GM23338 (cell line): Measurements from ENCODE around the gene SLC32A1. TPM values are rescaled to one million over a fixed set of nuclear protein-coding genes. Genes with fewer than 3 reads are reported as not detected.

ENCODE experiments used
- ATAC-seq: fragments of 200-7000 bp; cut with Tn5 transposase; 3 replicates; pipeline ENCODE4 v1.9.1; 2020
- DNase-seq: peaks from one replicate; pipeline ENCODE4 v3.0.0-alpha.2; 2015; ENCODE audit warnings: low spot score
- H2AFZ ChIP-seq: fragments of 200-600 bp; sonication (generic); 2 replicates; pipeline ENCODE4 v1.8.0; 2016; ENCODE audit warnings: antibody characterized with exemption, mild to moderate bottlenecking, moderate library complexity
- H3F3A ChIP-seq: fragments of 200-600 bp; sonication (generic); replicated peaks from 2 replicates; pipeline ENCODE4 v1.8.0; 2017; ENCODE audit warnings: antibody characterized with exemption, mixed run types, low read depth
- H3K27ac ChIP-seq: fragments of 200-600 bp; sonication (generic); 2 replicates; pipeline ENCODE4 v1.6.1; 2016; ENCODE audit warnings: low read depth
- H3K27me3 ChIP-seq: fragments of 200-600 bp; sonication (generic); 2 replicates; pipeline ENCODE4 v1.8.0; 2016; ENCODE audit warnings: mild to moderate bottlenecking, mixed run types, moderate library complexity; ENCODE audit not compliant: insufficient read depth
- H3K36me3 ChIP-seq: fragments of 200-600 bp; sonication (generic); 2 replicates; pipeline ENCODE4 v1.8.0; 2016; ENCODE audit warnings: mild to moderate bottlenecking; ENCODE audit not compliant: insufficient read depth
- H3K4me1 ChIP-seq: fragments of 200-600 bp; sonication (generic); 2 replicates; pipeline ENCODE4 v1.8.0; 2016; ENCODE audit warnings: mild to moderate bottlenecking, moderate library complexity; ENCODE audit not compliant: insufficient read depth
- H3K4me2 ChIP-seq: fragments of 200-600 bp; sonication (generic); 2 replicates; pipeline ENCODE4 v1.7.1; 2017; ENCODE audit warnings: mixed run types
- H3K4me3 ChIP-seq: fragments of 200-600 bp; sonication (generic); 2 replicates; pipeline ENCODE4 v1.6.1; 2016; ENCODE audit warnings: mixed run types
- H3K79me2 ChIP-seq: fragments of 200-600 bp; sonication (generic); replicated peaks from 2 replicates; pipeline ENCODE4 v1.8.0; 2017; ENCODE audit warnings: mild to moderate bottlenecking; ENCODE audit not compliant: insufficient read depth
- H3K9me2 ChIP-seq: fragments of 200-600 bp; sonication (generic); 2 replicates; pipeline ENCODE4 v1.8.0; 2017; ENCODE audit not compliant: insufficient read depth
- H4K20me1 ChIP-seq: fragments of 200-600 bp; sonication (generic); replicated peaks from 2 replicates; pipeline ENCODE4 v1.8.0; 2017; ENCODE audit warnings: mild to moderate bottlenecking; ENCODE audit not compliant: insufficient read depth
- H3K27ac Mint-ChIP-seq: 2 replicates; pipeline ENCODE4 v1.8.0; 2020; ENCODE audit warnings: inconsistent platforms, mild to moderate bottlenecking, moderate library complexity, mixed read lengths
- H3K27me3 Mint-ChIP-seq: 3 replicates; pipeline ENCODE4 v1.8.0; 2022; ENCODE audit warnings: low read depth, mild to moderate bottlenecking, moderate library complexity, mixed read lengths, inconsistent platforms; ENCODE audit not compliant: insufficient read depth, poor library complexity
- H3K36me3 Mint-ChIP-seq: 3 replicates; pipeline ENCODE4 v1.8.0; 2021; ENCODE audit warnings: low read depth, mild to moderate bottlenecking, inconsistent platforms, moderate library complexity, mixed read lengths
- H3K4me1 Mint-ChIP-seq: 3 replicates; pipeline ENCODE4 v1.8.0; 2020; ENCODE audit warnings: mild to moderate bottlenecking, inconsistent platforms, mixed read lengths
- H3K4me3 Mint-ChIP-seq: 3 replicates; pipeline ENCODE4 v1.8.0; 2021; ENCODE audit warnings: moderate library complexity, mild to moderate bottlenecking, inconsistent platforms, mixed read lengths
- H3K9me3 Mint-ChIP-seq: 3 replicates; pipeline ENCODE4 v1.8.0; 2020; ENCODE audit warnings: moderate library complexity, mild to moderate bottlenecking, inconsistent platforms, mixed read lengths
- CTCF ChIP-seq, 2 experiments: fragments of 200-600 bp in 1 of 2; sonication (generic) in 1 of 2; conservative IDR thresholded peaks; 2 replicates each; pipeline versions ENCODE4 v1.5.1 to v1.6.1; 2016 to 2017; ENCODE audit warnings: antibody characterized with exemption in 2 of 2, low read depth in 2 of 2, mild to moderate bottlenecking in 2 of 2, moderate library complexity in 1 of 2
- EZH2phosphoT487 ChIP-seq: fragments of 200-600 bp; sonication (generic); IDR thresholded peaks from one replicate; pipeline ENCODE4 v1.8.1; 2018; ENCODE audit warnings: antibody characterized with exemption; ENCODE audit not compliant: unreplicated experiment
- NANOG ChIP-seq: IDR thresholded peaks from 2 replicates; pipeline ENCODE4 v1.6.1; 2016; ENCODE audit warnings: antibody characterized with exemption, borderline replicate concordance
- POLR2AphosphoS5 ChIP-seq: IDR thresholded peaks from 2 replicates; pipeline ENCODE4 v1.6.1; 2016; ENCODE audit warnings: antibody characterized with exemption, low read depth
- ZNF114 ChIP-seq: fragments of 250-450 bp; sonication (Bioruptor Pico); IDR thresholded peaks from 2 replicates; pipeline ENCODE4 v1.5.0; 2020; ENCODE audit warnings: mild to moderate bottlenecking, moderate library complexity
- ZNF331 ChIP-seq: fragments of 250-450 bp; sonication (Bioruptor Pico); IDR thresholded peaks from 2 replicates; pipeline ENCODE4 v1.5.0; 2020; ENCODE audit warnings: low read depth, mild to moderate bottlenecking, moderate library complexity
- ZNF462 ChIP-seq: fragments of 250-450 bp; sonication (Bioruptor Pico); IDR thresholded peaks from 2 replicates; pipeline ENCODE4 v1.5.0; 2020; ENCODE audit warnings: mild to moderate bottlenecking, moderate library complexity
- polyA plus RNA-seq: library from polyadenylated mRNA; unstranded; fragments of >200 nt; fragmentation: Nextera tagmentation; extraction: Ambion mirVana; gene quantifications from 2 replicates; pipeline ENCODE4 v1.2.1, GENCODE V29; 2016
- total RNA-seq: library from RNA; depleted of rRNA; stranded (reverse); fragments of >200 nt; shearing (Covaris generic); gene quantifications from 2 replicates; pipeline ENCODE4 v1.2.3, GENCODE V29; 2014

Gene SLC32A1
- total and polyA plus RNA-seq, 2 experiments from 2014 or later, result 0.87 TPM; not detected in 1

GRCh38 chr20:38769376-38770295, 45.4 kb downstream of the SLC32A1 start (continued):
- TF ChIP-seq ZNF462 (no peak), ZNF114 (CRISPR knock-in tag) (no peak), EZH2phosphoT487 (no peak)

- no peak overlapping the region for H2AFZ ChIP-seq
- no peaks in the 10 kb centered on the region for H3K79me2 ChIP-seq
- no peaks in the 10 kb centered on the region for H4K20me1 ChIP-seq
- no peak for DNase-seq
- H3K9me2 ChIP-seq, result no peaks in the 10 kb centered on the region
- peaks cover 28% of the 10 kb centered on the region; the same call in 1 of the 2 replicates for H3K36me3 ChIP-seq
- no peak overlapping the region for H3K4me2 ChIP-seq
- H3K4me3 Mint-ChIP-seq, result no peak overlapping the region
- peaks cover 10% of the 10 kb centered on the region for H3K4me1 Mint-ChIP-seq
- H3K36me3 Mint-ChIP-seq, result peaks cover 66% of the 10 kb centered on the region
- no peak for ATAC-seq
- H3F3A ChIP-seq, result no peaks in the 10 kb centered on the region; the same call in 1 of the 2 replicates
- peaks cover 14% of the 10 kb centered on the region for H3K9me3 Mint-ChIP-seq
- H3K27ac Mint-ChIP-seq, result no peak overlapping the region
- no peak overlapping the region for H3K27ac ChIP-seq
- H3K4me3 ChIP-seq, result no peak overlapping the region
- peaks cover 13% of the 10 kb centered on the region; the same call in 1 of the 2 replicates for H3K4me1 ChIP-seq
- no peaks in the 10 kb centered on the region for H3K27me3 ChIP-seq
- H3K27me3 Mint-ChIP-seq, result peaks cover 7% of the 10 kb centered on the region
- no peak for TF ChIP-seq CTCF (conservative IDR thresholded peaks at IDR 0.05; ENCODE audit: low read depth in 2 of 2)
- no peak for TF ChIP-seq NANOG
- no peak for TF ChIP-seq ZNF331
- TF ChIP-seq ZNF114 (CRISPR knock-in tag), result no peak
- TF ChIP-seq EZH2phosphoT487, result no peak
- TF ChIP-seq POLR2AphosphoS5, result no peak
Observed at GRCh38 chr20:38770546-38770945, 46.3 kb downstream of the SLC32A1 start.
